Progenitor cell of endocrine pancreas (in vitro differentiated cells): ENCODE data around the gene POLR3C. TPM values are rescaled to one million over a fixed set of nuclear protein-coding genes. Genes with fewer than 3 reads are reported as not detected.

Experiments used
- DNase-seq: peaks from one replicate; pipeline ENCODE4 v3.0.0; 2021; ENCODE audit warnings: low spot score; ENCODE audit not compliant: unreplicated experiment
- H3K27ac Mint-ChIP-seq: 2 replicates; pipeline ENCODE4 v1.8.0; 2021; ENCODE audit warnings: mild to moderate bottlenecking, moderate library complexity, mixed read lengths
- H3K27me3 Mint-ChIP-seq: 2 replicates; pipeline ENCODE4 v1.8.0; 2021; ENCODE audit warnings: mixed read lengths
- H3K36me3 Mint-ChIP-seq: 2 replicates; pipeline ENCODE4 v1.8.0; 2022; ENCODE audit warnings: mixed read lengths; ENCODE audit not compliant: insufficient read depth
- H3K4me1 Mint-ChIP-seq: 2 replicates; pipeline ENCODE4 v1.8.0; 2021; ENCODE audit warnings: low read depth, mixed read lengths
- H3K4me3 Mint-ChIP-seq: 2 replicates; pipeline ENCODE4 v1.8.0; 2021; ENCODE audit warnings: low read depth, mild to moderate bottlenecking, moderate library complexity, mixed read lengths
- H3K9me3 Mint-ChIP-seq: 2 replicates; pipeline ENCODE4 v1.8.0; 2021; ENCODE audit warnings: low read depth, mixed read lengths
- total RNA-seq: library from RNA; stranded (reverse); gene quantifications from 2 replicates; pipeline ENCODE4 v1.2.1, GENCODE V29; 2021
- TF ChIP-seq, protein P1 (sequence below): fragments of 200-600 bp; sonication (generic); IDR thresholded peaks from one replicate; pipeline ENCODE4 v1.5.0; 2021; ENCODE audit warnings: antibody characterized with exemption, mild to moderate bottlenecking; ENCODE audit not compliant: unreplicated experiment

The POLR3C gene
- total RNA-seq, 1 donor from 2014 or later: 34.0 TPM

GRCh38 chr1:145845514-145846161, 21.6 kb downstream of the POLR3C start, which contains the start of gene NUDT17:
Gene NUDT17 (plus strand): TSS chr1:145845630. CDS start chr1:145845641, 11 bp downstream.
- H3K27me3 Mint-ChIP-seq: no peaks in the 10 kb centered on the region
- peaks cover 3% of the 10 kb centered on the region for H3K4me1 Mint-ChIP-seq
- DNase-seq: peak; percentile 66
- H3K4me3 Mint-ChIP-seq: no peak within 1 kb of the TSS
- TF ChIP-seq, protein P1, sequence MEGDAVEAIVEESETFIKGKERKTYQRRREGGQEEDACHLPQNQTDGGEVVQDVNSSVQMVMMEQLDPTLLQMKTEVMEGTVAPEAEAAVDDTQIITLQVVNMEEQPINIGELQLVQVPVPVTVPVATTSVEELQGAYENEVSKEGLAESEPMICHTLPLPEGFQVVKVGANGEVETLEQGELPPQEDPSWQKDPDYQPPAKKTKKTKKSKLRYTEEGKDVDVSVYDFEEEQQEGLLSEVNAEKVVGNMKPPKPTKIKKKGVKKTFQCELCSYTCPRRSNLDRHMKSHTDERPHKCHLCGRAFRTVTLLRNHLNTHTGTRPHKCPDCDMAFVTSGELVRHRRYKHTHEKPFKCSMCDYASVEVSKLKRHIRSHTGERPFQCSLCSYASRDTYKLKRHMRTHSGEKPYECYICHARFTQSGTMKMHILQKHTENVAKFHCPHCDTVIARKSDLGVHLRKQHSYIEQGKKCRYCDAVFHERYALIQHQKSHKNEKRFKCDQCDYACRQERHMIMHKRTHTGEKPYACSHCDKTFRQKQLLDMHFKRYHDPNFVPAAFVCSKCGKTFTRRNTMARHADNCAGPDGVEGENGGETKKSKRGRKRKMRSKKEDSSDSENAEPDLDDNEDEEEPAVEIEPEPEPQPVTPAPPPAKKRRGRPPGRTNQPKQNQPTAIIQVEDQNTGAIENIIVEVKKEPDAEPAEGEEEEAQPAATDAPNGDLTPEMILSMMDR: peak; percentile 99
- H3K36me3 Mint-ChIP-seq: peaks cover 16% of the 10 kb centered on the region
- H3K9me3 Mint-ChIP-seq: no peaks in the 10 kb centered on the region
- H3K27ac Mint-ChIP-seq: peak within 1 kb of the TSS; percentile 59

DNA sequence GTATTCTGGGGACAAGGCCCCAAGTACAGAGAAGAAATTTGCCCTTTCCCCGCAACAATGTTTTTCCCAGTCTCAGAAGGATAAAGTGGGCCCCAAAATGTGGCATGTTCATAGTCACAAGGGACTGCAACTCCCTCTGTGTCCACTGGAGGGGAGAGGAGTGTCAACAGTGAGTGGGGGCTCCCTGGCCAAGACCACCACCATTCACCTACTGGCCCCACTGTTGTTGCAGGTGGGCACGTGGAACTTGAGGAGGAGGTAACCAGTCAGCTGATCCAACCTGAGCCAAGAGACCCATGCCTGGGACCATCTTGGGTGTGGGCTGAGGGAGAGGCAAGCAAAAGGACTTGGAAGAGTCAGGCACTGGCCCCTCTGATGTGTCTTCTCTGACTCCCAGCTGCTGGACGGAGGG, 22.2 kb downstream of the POLR3C start:
- DNase-seq: no peak
- Mint-ChIP-seq H3K4me1 (peaks cover 3% of the 10 kb centered on the region), H3K27ac (peak overlapping the region; percentile 59)

DNA sequence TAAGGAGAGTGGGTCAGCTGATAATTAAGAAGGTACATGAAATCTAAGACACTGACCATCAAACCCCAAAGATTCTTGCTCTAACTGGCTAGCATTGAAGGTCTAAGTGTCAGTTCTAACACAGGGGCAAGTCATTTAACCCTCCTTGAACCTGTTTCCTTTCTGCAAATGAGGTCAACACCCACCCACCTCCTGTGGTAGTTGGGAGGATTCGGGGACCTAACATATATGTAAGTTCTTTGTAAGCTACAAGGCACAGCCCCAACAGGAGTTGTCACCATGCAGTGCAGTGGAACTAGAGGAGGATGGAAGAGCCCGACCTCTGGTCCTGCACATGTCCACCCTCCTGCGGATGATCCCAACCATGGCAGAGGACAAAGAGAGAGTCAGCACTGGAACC, 23.8 kb downstream of the POLR3C start:
- DNase-seq: no peak
- H3K36me3 Mint-ChIP-seq: peaks cover 17% of the 10 kb centered on the region
- TF ChIP-seq, protein P1: no peak
- no peaks in the 10 kb centered on the region for H3K9me3 Mint-ChIP-seq
- H3K4me1 Mint-ChIP-seq: peaks cover 3% of the 10 kb centered on the region
- H3K27me3 Mint-ChIP-seq: no peaks in the 10 kb centered on the region
- no peak overlapping the region for H3K27ac Mint-ChIP-seq
- no peak overlapping the region for H3K4me3 Mint-ChIP-seq

More for the DNA sequence above, 22.2 kb downstream of the POLR3C start:
- TF ChIP-seq, protein P1: peak; percentile 58
- H3K36me3 Mint-ChIP-seq: peaks cover 16% of the 10 kb centered on the region
- H3K4me3 Mint-ChIP-seq: no peak overlapping the region
- H3K9me3 Mint-ChIP-seq: no peaks in the 10 kb centered on the region
- H3K27me3 Mint-ChIP-seq: no peaks in the 10 kb centered on the region

DNA sequence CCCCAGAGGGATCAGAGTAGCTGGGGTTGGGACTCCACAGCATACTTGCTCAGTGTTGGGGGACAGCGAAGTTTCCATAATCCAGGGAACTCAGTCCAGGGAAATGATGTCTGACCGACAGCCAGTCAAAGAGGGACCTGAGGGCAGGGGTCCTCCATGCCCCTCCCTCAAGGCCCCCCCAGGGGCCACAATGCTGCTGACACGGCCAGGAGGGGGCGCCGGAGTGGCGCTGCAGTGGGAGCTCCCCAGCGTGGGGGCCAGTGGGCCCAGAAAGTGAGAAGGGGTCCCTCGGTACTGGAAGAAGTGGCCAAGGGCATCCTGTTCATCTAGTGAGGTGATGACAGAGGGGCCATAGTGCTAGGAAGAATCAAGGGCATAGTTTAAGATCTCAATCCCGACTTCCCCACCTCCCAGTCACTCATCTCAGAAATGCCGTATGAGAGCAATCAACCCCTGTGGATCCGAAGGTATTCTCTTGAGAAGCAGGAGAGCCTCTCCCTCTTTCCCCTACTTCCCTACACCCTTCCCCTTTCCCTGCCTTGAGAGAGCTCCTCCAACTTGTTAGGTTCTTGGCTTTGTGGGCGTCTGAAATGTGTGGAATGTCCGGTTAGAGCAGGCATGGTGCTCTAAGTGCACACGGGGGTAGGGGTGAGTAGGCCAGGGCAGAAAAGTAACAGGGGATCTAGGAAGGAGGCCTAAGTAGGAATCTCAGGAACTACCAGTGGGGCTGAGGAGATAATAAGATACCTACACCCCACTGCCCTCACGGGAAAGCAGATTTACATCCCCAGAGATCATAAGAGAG, 25.6 kb downstream of the POLR3C start:
- no peak overlapping the region for H3K27ac Mint-ChIP-seq
- no peak for DNase-seq

GRCh38 chr1:145855426-145855948, 31.5 kb downstream of the POLR3C start:
- no peaks in the 10 kb centered on the region for H3K9me3 Mint-ChIP-seq
- TF ChIP-seq, protein P1: no peak
- H3K27ac Mint-ChIP-seq: no peak overlapping the region
- no peaks in the 10 kb centered on the region for H3K27me3 Mint-ChIP-seq
- peaks cover 14% of the 10 kb centered on the region for H3K36me3 Mint-ChIP-seq
- H3K4me3 Mint-ChIP-seq: no peak overlapping the region
- H3K4me1 Mint-ChIP-seq: peaks cover 5% of the 10 kb centered on the region
- DNase-seq: no peak

More for the DNA sequence above, 25.6 kb downstream of the POLR3C start:
- TF ChIP-seq, protein P1: peak; percentile 28
- H3K36me3 Mint-ChIP-seq: peaks cover 21% of the 10 kb centered on the region
- H3K27me3 Mint-ChIP-seq: no peaks in the 10 kb centered on the region
- peaks cover 3% of the 10 kb centered on the region for H3K4me1 Mint-ChIP-seq
- no peak overlapping the region for H3K4me3 Mint-ChIP-seq
- no peaks in the 10 kb centered on the region for H3K9me3 Mint-ChIP-seq
